ENCODE data around the gene ZNF385A.
A peak's percentile ranks its signal among the peaks of the same experiment; 100 is the strongest.

The ZNF385A gene

GRCh38 chr12:54415221-54415929 lies 30.8 kb upstream of the ZNF385A start:
- DNase-seq: no peak

GRCh38 chr12:54413284-54414190 lies 29.0 kb upstream of the ZNF385A start:
- DNase-seq: peak; percentile 40

- DNase-seq: no peak
Measured at GRCh38 chr12:54412786-54413185, 28.3 kb upstream of the ZNF385A start.

- DNase-seq: no peak
Measured at GRCh38 chr12:54412348-54412747, 27.8 kb upstream of the ZNF385A start.

GRCh38 chr12:54411391-54412241 lies 27.1 kb upstream of the ZNF385A start:
- DNase-seq: peak; percentile 20

GRCh38 chr12:54409267-54409666 lies 24.7 kb upstream of the ZNF385A start:
- DNase-seq: no peak

- DNase-seq: no peak
Measured at GRCh38 chr12:54407183-54407905, 22.8 kb upstream of the ZNF385A start.

- no peak for DNase-seq
Measured at GRCh38 chr12:54405573-54405972, 21.0 kb upstream of the ZNF385A start.

- no peak for DNase-seq
Measured at GRCh38 chr12:54405106-54405505, 20.6 kb upstream of the ZNF385A start.

- no peak for DNase-seq
Measured at GRCh38 chr12:54404061-54405004, 19.8 kb upstream of the ZNF385A start.

- no peak for DNase-seq
Measured at GRCh38 chr12:54401119-54401518, 16.6 kb upstream of the ZNF385A start.

- no peak for DNase-seq
Measured at GRCh38 chr12:54398995-54399793, 14.7 kb upstream of the ZNF385A start.

- DNase-seq: no peak
Measured at GRCh38 chr12:54398218-54398617, 13.7 kb upstream of the ZNF385A start.

- DNase-seq: no peak
Measured at GRCh38 chr12:54397157-54397556, 12.6 kb upstream of the ZNF385A start.

- DNase-seq: no peak
Measured at GRCh38 chr12:54395545-54395944, 11.0 kb upstream of the ZNF385A start.

- DNase-seq: no peak
Measured at GRCh38 chr12:54394986-54395385, 10.5 kb upstream of the ZNF385A start.

GRCh38 chr12:54394281-54394719 lies 9.8 kb upstream of the ZNF385A start:
- DNase-seq: no peak

- DNase-seq: no peak
Measured at GRCh38 chr12:54393743-54394142, 9.2 kb upstream of the ZNF385A start.

- DNase-seq: no peak
Measured at GRCh38 chr12:54393207-54393609, 8.7 kb upstream of the ZNF385A start.

Data from activated gamma-delta T cell (primary cell).